H1 (cell line): ENCODE data around the gene MYO1G. TPM values are rescaled to one million over a fixed set of nuclear protein-coding genes. Genes with fewer than 3 reads are reported as not detected.

ENCODE experiments used
- CTCF ChIA-PET: fragments of 300-600 bp; sonication (Branson Sonifier 250); formaldehyde crosslinking; loops from one replicate; lab custom pipeline; 2021; ENCODE audit not compliant: partially characterized antibody; lab: Charles Lee
- POLR2A ChIA-PET: fragments of 300-600 bp; sonication (Branson Sonifier 250); formaldehyde crosslinking; loops from one replicate; lab custom pipeline; 2021; ENCODE audit warnings: inconsistent platforms; ENCODE audit not compliant: partially characterized antibody; lab: Charles Lee
- DNase-seq, 2 experiments: peaks; one replicate each; pipeline versions ENCODE4 v3.0.0 to v3.0.0-alpha.2; 2010 to 2022; ENCODE audit warnings: low spot score in 2 of 2, low read depth in 1 of 2, mixed read lengths in 1 of 2
- FAIRE-seq: peaks from 2 replicates; lab custom pipeline; 2011; peaks lifted over from hg19 to GRCh38; lab: Jason Lieb, UNC
- H2AFZ ChIP-seq: 2 replicates; pipeline ENCODE4 v1.8.1; 2012; ENCODE audit warnings: low read length, inconsistent platforms
- H2AK5ac ChIP-seq: 2 replicates; pipeline ENCODE4 v1.6.1; 2013; ENCODE audit warnings: low read depth, low read length
- H2BK120ac ChIP-seq: replicated peaks from 2 replicates; pipeline ENCODE3; 2013; ENCODE audit warnings: low read depth, low read length, inconsistent platforms
- H2BK12ac ChIP-seq: 2 replicates; pipeline ENCODE4 v1.6.1; 2013; ENCODE audit warnings: low read depth, low read length
- H2BK15ac ChIP-seq: 2 replicates; pipeline ENCODE4 v1.6.1; 2013; ENCODE audit warnings: low read length
- H2BK20ac ChIP-seq: 2 replicates; pipeline ENCODE4 v1.6.1; 2013; ENCODE audit warnings: low read length
- H2BK5ac ChIP-seq: 2 replicates; pipeline ENCODE4 v1.6.1; 2013; ENCODE audit warnings: low read depth, low read length
- H3K14ac ChIP-seq: 2 replicates; pipeline ENCODE4 v1.6.1; 2013; ENCODE audit warnings: inconsistent platforms; ENCODE audit not compliant: insufficient read length
- H3K18ac ChIP-seq: 2 replicates; pipeline ENCODE4 v1.6.1; 2013; ENCODE audit warnings: low read length; ENCODE audit errors: extremely low read depth
- H3K23ac ChIP-seq: 2 replicates; pipeline ENCODE4 v1.6.1; 2013; ENCODE audit warnings: inconsistent platforms; ENCODE audit not compliant: insufficient read length
- H3K23me2 ChIP-seq: 2 replicates; pipeline ENCODE4 v1.6.1; 2013; ENCODE audit warnings: low read depth, low read length
- H3K27ac ChIP-seq: 2 replicates; pipeline ENCODE4 v1.6.1; 2011; ENCODE audit warnings: low read depth, low read length, inconsistent platforms
- H3K27me3 ChIP-seq, 4 experiments: replicated peaks in 1 of 4; 1 replicate in 1 of 4; 2 replicates in 3 of 4; pipeline versions ENCODE4 v1.6.1 to v1.8.1; 2011 to 2013; ENCODE audit warnings: low read length in 3 of 4, mild to moderate bottlenecking in 3 of 4, inconsistent platforms in 2 of 4, mixed read lengths in 2 of 4, moderate library complexity in 1 of 4; ENCODE audit not compliant: control insufficient read depth in 3 of 4, insufficient read depth in 3 of 4; ENCODE audit errors: extremely low read depth in 1 of 4
- H3K36me3 ChIP-seq, 4 experiments: 2 replicates each; pipeline versions ENCODE4 v1.6.1 to v1.8.1; 2011 to 2013; ENCODE audit warnings: mild to moderate bottlenecking in 4 of 4, low read length in 3 of 4, moderate library complexity in 2 of 4, control low read depth in 1 of 4, inconsistent platforms in 1 of 4; ENCODE audit not compliant: insufficient read depth in 4 of 4, control insufficient read depth in 2 of 4
- H3K4ac ChIP-seq: replicated peaks from 2 replicates; pipeline ENCODE3; 2013; ENCODE audit warnings: low read length, low read depth, mixed read lengths, inconsistent platforms; ENCODE audit not compliant: insufficient read length
- H3K4me1 ChIP-seq, 4 experiments: replicated peaks in 1 of 4; 1 replicate in 1 of 4; 2 replicates in 3 of 4; pipeline versions ENCODE4 v1.6.1 to v1.8.1; 2011 to 2013; ENCODE audit warnings: low read length in 3 of 4, inconsistent platforms in 2 of 4, mixed read lengths in 1 of 4; ENCODE audit not compliant: insufficient read depth in 4 of 4, control insufficient read depth in 3 of 4
- H3K4me2 ChIP-seq, 2 experiments: 2 replicates each; pipeline versions ENCODE4 v1.6.1 to v1.8.1; 2011 to 2013; ENCODE audit warnings: low read depth in 2 of 2, low read length in 2 of 2, control low read depth in 1 of 2, inconsistent platforms in 1 of 2, mild to moderate bottlenecking in 1 of 2; ENCODE audit not compliant: insufficient read depth in 1 of 2
- H3K4me3 ChIP-seq, 4 experiments: fragments of 200-600, 300-600 bp in 1 of 4; sonication (generic), shearing (Covaris generic), sonication (Bioruptor Twin) in 1 of 4; 2 replicates each; pipeline versions ENCODE4 v1.5.1 to v1.8.1; 2011 to 2016; ENCODE audit warnings: low read length in 4 of 4, low read depth in 3 of 4, control low read depth in 2 of 4, inconsistent platforms in 2 of 4, mild to moderate bottlenecking in 2 of 4, mixed read lengths in 1 of 4, moderate library complexity in 1 of 4; ENCODE audit not compliant: insufficient read depth in 2 of 4; ENCODE audit errors: extremely low read depth in 1 of 4
- H3K56ac ChIP-seq: replicated peaks from 2 replicates; pipeline ENCODE3; 2013; ENCODE audit warnings: low read depth, mild to moderate bottlenecking, mixed read lengths, low read length, inconsistent platforms; ENCODE audit not compliant: insufficient read length
- H3K79me1 ChIP-seq: 2 replicates; pipeline ENCODE4 v1.6.1; 2013; ENCODE audit warnings: low read depth, low read length, control low read depth
- H3K79me2 ChIP-seq, 2 experiments: 2 replicates each; pipeline versions ENCODE4 v1.6.1 to v1.8.1; 2012 to 2013; ENCODE audit warnings: low read length in 2 of 2, mild to moderate bottlenecking in 2 of 2, inconsistent platforms in 1 of 2; ENCODE audit not compliant: insufficient read depth in 2 of 2, control insufficient read depth in 1 of 2
- H3K9ac ChIP-seq, 4 experiments: replicated peaks in 1 of 4; 1 replicate in 1 of 4; 2 replicates in 3 of 4; pipeline versions ENCODE4 v1.6.1 to v1.8.1; 2011 to 2013; ENCODE audit warnings: low read depth in 3 of 4, low read length in 3 of 4, control low read depth in 2 of 4, mild to moderate bottlenecking in 2 of 4, moderate library complexity in 2 of 4, inconsistent platforms in 1 of 4; ENCODE audit errors: extremely low read depth in 1 of 4
- H3K9me3 ChIP-seq, 2 experiments: 2 replicates each; pipeline versions ENCODE4 v1.6.1 to v1.8.1; 2012 to 2013; ENCODE audit warnings: mild to moderate bottlenecking in 2 of 2, moderate library complexity in 2 of 2, control low read depth in 1 of 2, inconsistent platforms in 1 of 2, low read depth in 1 of 2, low read length in 1 of 2, mixed read lengths in 1 of 2; ENCODE audit not compliant: insufficient read depth in 2 of 2
- H4K20me1 ChIP-seq, 2 experiments: replicated peaks in 1 of 2; 2 replicates each; pipeline versions ENCODE3 to v1.8.1; 2011 to 2013; ENCODE audit warnings: inconsistent platforms in 2 of 2, low read length in 2 of 2, mild to moderate bottlenecking in 1 of 2; ENCODE audit not compliant: insufficient read depth in 2 of 2, control insufficient read depth in 1 of 2
- H4K5ac ChIP-seq: 2 replicates; pipeline ENCODE4 v1.6.1; 2013; ENCODE audit warnings: low read length, low read depth, mixed read lengths, inconsistent platforms; ENCODE audit not compliant: insufficient read length
- H4K8ac ChIP-seq: 2 replicates; pipeline ENCODE4 v1.8.0; 2013; ENCODE audit warnings: mild to moderate bottlenecking, moderate library complexity, low read length, inconsistent platforms; ENCODE audit not compliant: insufficient read depth; ENCODE audit errors: extremely low read depth
- H4K91ac ChIP-seq: replicated peaks from 2 replicates; pipeline ENCODE3; 2013; ENCODE audit warnings: low read length, mixed read lengths, inconsistent platforms; ENCODE audit not compliant: insufficient read length
- BCL11A ChIP-seq, 2 experiments: IDR thresholded peaks; one replicate each; pipeline ENCODE4 v1.6.1; 2011; ENCODE audit warnings: low read depth in 2 of 2, low read length in 2 of 2, mild to moderate bottlenecking in 2 of 2
- RNF2 ChIP-seq: fragments of 200-900, 300-1000 bp; sonication (generic); IDR thresholded peaks from 2 replicates; pipeline ENCODE4 v1.7.1; 2016; ENCODE audit warnings: borderline replicate concordance, low read depth, mild to moderate bottlenecking, antibody characterized with exemption, low read length; ENCODE audit not compliant: poor library complexity, severe bottlenecking; ENCODE audit errors: missing control alignments
- WGBS, 2 experiments: shearing (Covaris generic) in 1 of 2; methylation state at CpG; one replicate each; pipeline versions ENCODE4 v1.1.6 to v1.1.7; 2013 to 2015; ENCODE audit warnings: low lambda C conversion rate in 2 of 2, mixed read lengths in 2 of 2, inconsistent platforms in 1 of 2, low coverage in 1 of 2, missing lambda C conversion rate in 1 of 2; ENCODE audit not compliant: insufficient replicate concordance in 2 of 2, insufficient coverage in 1 of 2, insufficient read length in 1 of 2; ENCODE audit errors: extremely low coverage in 1 of 2, missing lambda C conversion rate in 1 of 2; 5-methylcytosine and 5-hydroxymethylcytosine counted together
- polyA plus RNA-seq, 7 experiments: library from polyadenylated mRNA; depleted of rRNA in 3 of 7; stranded (reverse) in 5 of 7; unstranded in 2 of 7; fragments of >200 nt in 5 of 7; fragments of 200-250 nt in 2 of 7; gene quantifications; 1 replicate in 5 of 7; 2 replicates in 1 of 7; 4 replicates in 1 of 7; pipeline versions ENCODE4 v1.2.1 to v1.2.3, GENCODE V29; 2011 to 2013; ENCODE audit warnings: missing spikeins in 2 of 7, mixed read lengths in 2 of 7
- total RNA-seq: library from RNA; stranded (reverse); fragmentation: NEBNext Ultra II Directional; extraction: Animal tissue kit (Norgen Biotek cat#: 25700); gene quantifications from 2 replicates; pipeline ENCODE4 v1.2.1, GENCODE V29; 2021

MYO1G gene
- total and polyA plus RNA-seq, 2 of the 8 experiments (the other 6 are each of a cell fraction or from before 2014, with no cell fraction given): 0.08 to 0.19 TPM

DNA sequence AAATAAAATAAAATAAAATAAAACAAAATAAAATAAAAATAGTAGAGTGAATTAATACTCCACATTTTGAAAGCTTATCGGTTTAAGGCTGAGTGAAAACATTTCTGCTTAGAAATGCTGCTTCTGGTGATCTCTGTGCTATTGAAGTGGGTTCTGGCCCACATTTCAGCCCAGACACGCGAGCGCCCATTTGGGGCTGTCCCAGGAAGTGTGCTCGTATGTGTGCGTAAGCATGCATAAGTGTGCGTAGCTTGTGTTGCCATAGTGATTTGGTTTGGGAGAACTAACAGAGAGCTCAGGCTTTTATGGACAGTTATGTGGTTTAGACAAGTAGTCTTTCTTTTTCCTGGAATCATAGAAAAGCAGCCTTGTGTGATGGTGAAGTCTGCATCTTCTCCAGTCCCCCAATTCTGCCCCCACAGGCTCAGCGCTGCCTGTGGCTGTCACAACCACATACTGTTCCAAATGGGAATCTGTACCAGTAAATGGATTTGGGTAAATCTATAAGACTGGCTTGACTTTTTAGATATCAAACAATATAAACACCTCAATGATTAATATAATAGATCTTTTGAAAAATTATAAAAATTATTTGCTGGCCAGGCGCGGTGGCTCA, 63.7 kb downstream of the MYO1G start:
- FAIRE-seq: no peak
- TF ChIP-seq RNF2 (no peak), BCL11A (IDR thresholded peaks at IDR 0.05; ENCODE audit: low read depth in 2 of 2, low read length in 2 of 2) (no peak)
- TF ChIP-seq, all 59 proteins: peak for 0
- CTCF ChIA-PET: no interaction called here
- H3K79me2 ChIP-seq: no peaks in the 10 kb centered on the region
- H4K91ac ChIP-seq: no peak overlapping the region
- H3K4me1 ChIP-seq: no peaks in the 10 kb centered on the region; a peak in 1 of 7 replicates
- H4K5ac ChIP-seq: no peak overlapping the region
- H3K36me3 ChIP-seq: no peaks in the 10 kb centered on the region
- POLR2A ChIA-PET: interaction anchor here (0.6 kb wide), 1 partner anchor 37 kb away, joined by 3 read pairs; no protein-coding TSS in a partner anchor
- WGBS, 2 experiments: 85% methylated on average over 10 of the region's 10 CpGs; no CpG with 5 or more reads in 1 of the 2 experiments
- no peaks in the 10 kb centered on the region for H3K9me3 ChIP-seq
- no peak overlapping the region for H3K9ac ChIP-seq
- H3K4me2 ChIP-seq: no peak overlapping the region
- H3K79me1 ChIP-seq: no peaks in the 10 kb centered on the region
- no peaks in the 10 kb centered on the region for H3K23me2 ChIP-seq
- no peak overlapping the region for H3K14ac ChIP-seq
- no peak for DNase-seq
- no peak overlapping the region for H2BK15ac ChIP-seq
- no peak overlapping the region for H2AK5ac ChIP-seq
- H2BK5ac ChIP-seq: no peak overlapping the region
- no peak overlapping the region for H4K8ac ChIP-seq
- no peaks in the 10 kb centered on the region for H4K20me1 ChIP-seq
- no peak overlapping the region for H2AFZ ChIP-seq
- H3K27me3 ChIP-seq: no peaks in the 10 kb centered on the region
- no peak overlapping the region for H2BK12ac ChIP-seq
- no peak overlapping the region for H2BK20ac ChIP-seq
- H3K56ac ChIP-seq: no peak overlapping the region
- H3K27ac ChIP-seq: no peak overlapping the region
- H3K4ac ChIP-seq: no peak overlapping the region
- no peak overlapping the region for H3K18ac ChIP-seq
- no peak overlapping the region for H3K23ac ChIP-seq
- no peak overlapping the region for H2BK120ac ChIP-seq
- H3K4me3 ChIP-seq: no peak overlapping the region
